KMS-11 (cell line): ENCODE data around the gene PDCD1.

Experiments used
- H2AFZ ChIP-seq: fragments of 200-600 bp; sonication (generic); 2 replicates; pipeline ENCODE4 v1.6.1; 2016; ENCODE audit warnings: antibody characterized with exemption, mixed run types, low read depth
- H3K27ac ChIP-seq: fragments of 200-600 bp; sonication (generic); 2 replicates; pipeline ENCODE4 v1.6.1; 2016; ENCODE audit warnings: mild to moderate bottlenecking, mixed run types
- H3K27me3 ChIP-seq: fragments of 200-600 bp; sonication (generic); 2 replicates; pipeline ENCODE4 v1.6.1; 2017; ENCODE audit warnings: mild to moderate bottlenecking, low read depth, mixed run types, moderate library complexity; ENCODE audit not compliant: insufficient read depth
- H3K36me3 ChIP-seq: fragments of 200-600 bp; sonication (generic); 2 replicates; pipeline ENCODE4 v1.6.1; 2017; ENCODE audit warnings: mild to moderate bottlenecking, mixed run types; ENCODE audit not compliant: insufficient read depth
- H3K4me1 ChIP-seq: fragments of 200-600 bp; sonication (generic); 2 replicates; pipeline ENCODE4 v1.6.1; 2016; ENCODE audit warnings: mild to moderate bottlenecking, low read depth, mixed run types; ENCODE audit not compliant: poor library complexity, severe bottlenecking
- H3K4me2 ChIP-seq: fragments of 200-600 bp; sonication (generic); 2 replicates; pipeline ENCODE4 v1.7.0; 2016; ENCODE audit warnings: mild to moderate bottlenecking, mixed run types
- H3K4me3 ChIP-seq: fragments of 200-600 bp; sonication (generic); IDR thresholded peaks from 2 replicates; pipeline ENCODE4 v1.6.1; 2017; ENCODE audit warnings: low read depth, low read length, mixed read lengths; ENCODE audit not compliant: insufficient read depth
- H3K79me2 ChIP-seq: fragments of 200-600 bp; sonication (generic); 2 replicates; pipeline ENCODE4 v1.6.1; 2016; ENCODE audit warnings: low read depth, mixed run types; ENCODE audit not compliant: insufficient read depth
- H3K9ac ChIP-seq: fragments of 200-600 bp; sonication (generic); 2 replicates; pipeline ENCODE4 v1.6.1; 2016; ENCODE audit warnings: mild to moderate bottlenecking, mixed run types
- H4K20me1 ChIP-seq: fragments of 200-600 bp; sonication (generic); 2 replicates; pipeline ENCODE4 v1.6.1; 2016; ENCODE audit warnings: mild to moderate bottlenecking, mixed run types; ENCODE audit not compliant: insufficient read depth
- TF ChIP-seq, protein P1 (sequence below): fragments of 200-600 bp; sonication (generic); conservative IDR thresholded peaks from 2 replicates; pipeline ENCODE4 v1.6.1; 2017; ENCODE audit warnings: low read depth, mild to moderate bottlenecking, antibody characterized with exemption, low read length, moderate library complexity, mixed read lengths

The PDCD1 gene

GRCh38 chr2:241901500-241902351 is 43.0 kb upstream of the PDCD1 start:
- TF ChIP-seq, protein P1, sequence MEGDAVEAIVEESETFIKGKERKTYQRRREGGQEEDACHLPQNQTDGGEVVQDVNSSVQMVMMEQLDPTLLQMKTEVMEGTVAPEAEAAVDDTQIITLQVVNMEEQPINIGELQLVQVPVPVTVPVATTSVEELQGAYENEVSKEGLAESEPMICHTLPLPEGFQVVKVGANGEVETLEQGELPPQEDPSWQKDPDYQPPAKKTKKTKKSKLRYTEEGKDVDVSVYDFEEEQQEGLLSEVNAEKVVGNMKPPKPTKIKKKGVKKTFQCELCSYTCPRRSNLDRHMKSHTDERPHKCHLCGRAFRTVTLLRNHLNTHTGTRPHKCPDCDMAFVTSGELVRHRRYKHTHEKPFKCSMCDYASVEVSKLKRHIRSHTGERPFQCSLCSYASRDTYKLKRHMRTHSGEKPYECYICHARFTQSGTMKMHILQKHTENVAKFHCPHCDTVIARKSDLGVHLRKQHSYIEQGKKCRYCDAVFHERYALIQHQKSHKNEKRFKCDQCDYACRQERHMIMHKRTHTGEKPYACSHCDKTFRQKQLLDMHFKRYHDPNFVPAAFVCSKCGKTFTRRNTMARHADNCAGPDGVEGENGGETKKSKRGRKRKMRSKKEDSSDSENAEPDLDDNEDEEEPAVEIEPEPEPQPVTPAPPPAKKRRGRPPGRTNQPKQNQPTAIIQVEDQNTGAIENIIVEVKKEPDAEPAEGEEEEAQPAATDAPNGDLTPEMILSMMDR, result no peak
- Histone ChIP-seq H3K36me3 (no peaks in the 10 kb centered on the region), H3K79me2 (no peaks in the 10 kb centered on the region), H2AFZ (no peak overlapping the region), H3K4me3 (no peak overlapping the region), H3K27me3 (no peaks in the 10 kb centered on the region), H3K9ac (no peak overlapping the region), H4K20me1 (no peaks in the 10 kb centered on the region), H3K4me2 (no peak overlapping the region), H3K4me1 (no peaks in the 10 kb centered on the region), H3K27ac (no peak overlapping the region)

- TF ChIP-seq, protein P1, result no peak
- Histone ChIP-seq H3K36me3 (no peaks in the 10 kb centered on the region), H3K27me3 (no peaks in the 10 kb centered on the region), H4K20me1 (no peaks in the 10 kb centered on the region), H3K4me2 (no peak overlapping the region), H3K4me1 (no peaks in the 10 kb centered on the region), H3K27ac (no peak overlapping the region), H2AFZ (no peak overlapping the region), H3K4me3 (no peak overlapping the region), H3K9ac (no peak overlapping the region), H3K79me2 (no peaks in the 10 kb centered on the region)
Observed at GRCh38 chr2:241901018-241901380, 42.3 kb upstream of the PDCD1 start.

- Histone ChIP-seq H3K9ac (no peak overlapping the region), H3K27ac (no peak overlapping the region)
- TF ChIP-seq, protein P1, result no peak
Observed at GRCh38 chr2:241900251-241901017, 41.7 kb upstream of the PDCD1 start.

GRCh38 chr2:241898463-241899270 is 40.0 kb upstream of the PDCD1 start:
- Histone ChIP-seq H4K20me1 (no peaks in the 10 kb centered on the region), H3K79me2 (no peaks in the 10 kb centered on the region), H3K4me3 (no peak overlapping the region), H3K27ac (no peak overlapping the region), H3K36me3 (no peaks in the 10 kb centered on the region), H3K4me2 (no peak overlapping the region), H3K27me3 (no peaks in the 10 kb centered on the region), H2AFZ (no peak overlapping the region), H3K4me1 (no peaks in the 10 kb centered on the region), H3K9ac (no peak overlapping the region)
- TF ChIP-seq, protein P1, result no peak

More at GRCh38 chr2:241900251-241901017, 41.7 kb upstream of the PDCD1 start:
- Histone ChIP-seq H3K79me2 (no peaks in the 10 kb centered on the region), H3K36me3 (no peaks in the 10 kb centered on the region), H2AFZ (no peak overlapping the region), H4K20me1 (no peaks in the 10 kb centered on the region), H3K4me1 (no peaks in the 10 kb centered on the region), H3K4me2 (no peak overlapping the region), H3K27me3 (no peaks in the 10 kb centered on the region), H3K4me3 (no peak overlapping the region)
